HG02884 (cell line): Measurements from ENCODE around the gene GMCL2.
"Not testable (repeated sequence)": the region's sequence is repeated elsewhere in the genome, so short reads cannot be mapped to it uniquely, and the experiment has no call there.

Source experiments
- ATAC-seq: cut with Tn5 transposase; IDR thresholded peaks from one replicate; pipeline ENCODE4 v1.9.1; 2021; ENCODE audit warnings: mild to moderate bottlenecking, moderate library complexity; ENCODE audit not compliant: unreplicated experiment

GMCL2 gene, protein sequence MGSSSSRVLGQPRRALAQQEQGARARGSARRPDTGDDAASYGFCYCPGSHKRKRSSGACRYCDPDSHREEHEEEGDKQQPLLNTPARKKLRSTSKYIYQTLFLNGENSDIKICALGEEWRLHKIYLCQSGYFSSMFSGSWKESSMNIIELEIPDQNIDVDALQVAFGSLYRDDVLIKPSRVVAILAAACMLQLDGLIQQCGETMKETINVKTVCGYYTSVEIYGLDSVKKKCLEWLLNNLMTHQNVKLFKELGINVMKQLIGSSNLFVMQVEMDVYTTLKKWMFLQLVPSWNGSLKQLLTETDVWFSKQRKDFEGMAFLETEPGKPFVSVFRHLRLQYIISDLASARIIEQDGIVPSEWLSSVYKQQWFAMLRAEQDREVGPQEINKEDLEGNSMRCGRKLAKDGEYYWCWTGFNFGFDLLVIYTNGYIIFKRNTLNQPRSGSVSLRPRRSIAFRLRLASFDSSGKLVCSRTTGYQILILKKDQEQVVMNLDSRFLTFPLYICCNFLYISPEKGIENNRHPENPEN

DNA sequence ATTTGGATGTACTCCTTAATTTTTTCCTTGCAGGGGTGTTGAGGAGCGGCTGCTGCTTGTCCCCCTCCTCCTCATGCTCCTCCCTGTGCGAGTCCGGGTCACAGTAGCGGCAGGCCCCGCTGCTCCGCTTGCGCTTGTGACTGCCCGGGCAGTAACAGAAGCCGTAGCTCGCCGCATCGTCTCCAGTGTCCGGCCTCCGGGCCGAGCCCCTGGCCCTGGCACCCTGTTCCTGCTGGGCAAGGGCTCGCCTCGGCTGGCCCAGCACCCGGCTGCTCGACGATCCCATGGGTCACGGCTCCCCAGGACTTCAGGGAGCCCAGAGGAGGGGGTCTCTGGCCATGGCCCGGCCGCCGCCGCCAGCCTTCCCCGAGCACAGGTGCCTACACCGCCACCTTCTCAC is at the start of gene GMCL2:
Gene GMCL2, minus strand, starts transcription at position 358 of the 400 bp plus-strand sequence. Its CDS starts 72 bp downstream, at position 286.
- ATAC-seq = no peak

DNA sequence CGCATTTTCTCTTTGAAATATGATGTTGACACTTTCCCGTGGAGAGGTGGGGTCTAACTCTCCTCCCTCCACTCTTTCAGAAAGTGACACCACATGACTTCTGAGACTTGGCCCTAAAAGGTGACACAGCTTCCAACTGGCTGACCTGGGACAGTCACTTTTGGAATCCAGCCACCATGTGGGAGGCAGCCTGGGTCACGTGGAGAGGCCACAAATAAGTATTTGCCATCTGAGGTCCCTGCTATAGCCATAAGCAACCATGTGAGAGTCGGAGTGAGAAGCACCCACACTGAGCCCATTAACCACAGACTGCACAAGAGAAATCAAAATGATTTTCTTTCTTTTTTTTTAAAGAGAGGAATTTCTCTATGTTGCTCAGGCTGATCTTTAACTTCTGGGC is 49.5 kb upstream of the GMCL2 start:
- ATAC-seq = no peak

DNA sequence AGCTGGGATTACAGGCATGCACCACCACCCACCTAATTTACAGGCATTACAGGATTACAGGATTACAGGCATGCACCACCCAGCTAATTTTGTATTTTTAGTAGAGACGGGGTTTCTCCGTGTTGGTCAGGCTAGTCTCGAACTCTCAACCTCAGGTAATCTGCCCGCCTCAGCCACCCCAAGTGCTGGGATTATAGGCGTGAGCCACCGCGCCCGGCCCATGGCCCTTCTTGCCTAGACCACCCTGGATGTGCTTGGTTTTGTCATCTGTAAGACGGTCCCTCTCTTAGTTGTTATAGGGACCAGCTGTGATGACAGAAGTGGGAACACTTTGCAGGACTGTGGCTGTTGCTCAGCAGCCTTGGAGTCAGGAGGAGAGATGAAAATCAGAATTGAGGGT is 49.0 kb upstream of the GMCL2 start:
- ATAC-seq = no peak

DNA sequence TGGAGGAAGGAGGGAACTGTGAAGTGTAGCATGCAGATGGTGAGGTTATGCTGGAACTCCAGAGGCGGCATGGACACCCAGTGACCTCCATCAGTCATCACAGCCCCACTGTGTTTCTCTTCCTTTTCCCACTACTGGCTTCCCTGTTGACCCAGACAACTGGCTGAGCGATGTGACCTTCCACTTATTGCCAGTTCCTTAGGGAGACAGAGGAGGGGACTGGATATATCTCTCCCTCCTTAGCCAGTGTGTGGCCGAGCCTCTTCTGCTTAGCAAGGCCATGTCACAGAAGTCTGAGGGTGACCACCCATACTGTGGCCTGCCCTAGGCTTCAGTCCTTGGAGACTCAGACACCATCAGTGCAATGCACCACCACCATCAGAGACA is 48.4 kb upstream of the GMCL2 start:
- no peak for ATAC-seq

DNA sequence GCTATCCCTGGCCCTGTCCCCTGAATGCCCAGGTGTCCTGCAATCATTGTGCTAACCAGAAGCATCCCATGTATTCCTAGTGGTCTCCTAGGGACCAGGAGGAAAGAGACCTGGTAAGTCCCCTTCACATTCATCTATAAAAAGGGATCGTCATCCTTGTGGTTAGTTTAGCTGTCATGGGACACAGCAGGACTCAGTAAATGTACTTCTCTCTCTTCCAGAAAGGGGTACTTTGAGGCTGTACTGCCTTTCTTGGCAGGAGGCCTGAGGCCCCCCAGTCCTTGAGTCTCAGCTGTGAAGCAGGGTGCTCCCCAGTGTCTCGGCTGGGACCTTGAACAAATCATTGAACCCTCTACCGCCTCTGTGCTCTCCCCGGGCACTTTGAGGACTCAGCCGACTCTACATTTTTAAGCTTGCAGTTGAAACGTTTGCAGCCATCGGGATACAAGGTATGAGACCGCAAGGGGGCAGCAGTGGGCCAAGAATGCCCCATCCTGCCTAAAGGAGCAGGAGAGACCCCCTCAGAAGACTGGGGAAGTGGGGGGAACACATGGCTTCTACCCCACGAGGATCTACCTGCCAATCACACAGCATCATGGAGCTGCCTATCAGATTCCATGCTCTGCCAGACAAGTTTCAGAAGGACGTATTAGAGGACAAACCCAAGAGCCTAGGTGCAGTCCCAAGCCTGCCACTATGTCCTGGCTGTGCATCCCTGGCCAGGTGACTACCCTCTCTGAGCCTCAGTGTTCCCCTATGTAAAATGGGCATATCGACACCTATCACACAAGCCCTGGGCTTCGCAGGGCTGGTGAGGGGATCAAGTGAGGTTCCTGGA is 47.8 kb upstream of the GMCL2 start:
- ATAC-seq = no peak

DNA sequence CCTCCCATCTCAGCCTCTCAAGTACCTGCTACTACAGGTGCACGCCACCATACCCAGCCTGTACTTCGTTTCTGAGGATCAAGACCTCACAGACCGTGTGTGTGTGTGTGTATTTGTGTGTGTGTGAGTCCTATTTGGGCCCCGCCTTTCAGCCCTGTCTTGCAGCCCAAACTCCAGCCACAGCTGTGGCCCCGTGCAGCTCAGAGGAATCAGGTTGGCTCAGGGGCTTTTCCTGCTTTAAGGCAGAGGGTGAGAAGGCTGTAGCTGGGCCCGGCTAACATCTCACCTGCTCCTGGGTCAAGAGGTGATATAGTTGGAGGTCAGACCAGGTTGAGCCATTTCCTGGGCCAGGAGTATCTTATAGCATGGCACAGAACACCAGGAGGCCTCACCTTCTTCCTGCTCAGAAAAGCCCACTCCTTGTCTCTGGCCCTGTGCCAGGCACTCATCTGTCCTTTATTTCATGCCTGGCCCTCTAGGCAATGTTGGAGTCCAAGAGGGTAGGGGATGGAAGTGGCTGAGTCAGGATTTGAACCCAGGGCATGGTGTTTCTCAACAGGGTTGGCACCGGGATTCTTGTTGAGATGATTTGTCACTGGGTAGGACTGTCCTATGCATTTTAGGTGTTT is 47.1 kb upstream of the GMCL2 start:
- ATAC-seq = no peak

DNA sequence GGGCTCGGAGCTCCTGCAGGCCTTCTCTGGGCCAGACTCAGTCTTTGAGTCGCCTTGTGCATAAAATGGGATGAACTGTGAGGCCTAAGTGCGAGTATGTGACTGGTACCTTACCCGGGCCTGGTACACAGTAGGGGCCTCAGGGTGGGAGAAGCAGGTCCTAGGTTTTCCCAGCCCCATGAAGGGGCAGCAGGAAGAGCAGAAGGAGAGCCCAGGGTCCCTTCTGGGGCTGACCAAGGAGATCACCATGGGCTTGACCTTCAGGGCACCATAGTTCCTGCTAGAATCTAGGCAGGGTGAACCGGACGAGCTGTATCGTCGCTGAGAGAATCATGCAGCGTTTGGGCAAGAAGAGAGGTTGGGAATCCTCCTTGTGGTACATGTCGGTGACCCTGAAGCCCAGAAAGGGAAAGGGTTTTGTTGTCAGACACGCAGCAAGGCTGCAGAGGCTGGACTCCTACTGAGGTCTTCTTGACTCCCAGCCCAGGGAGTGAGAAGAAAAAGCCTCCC is 45.8 kb upstream of the GMCL2 start:
- no peak for ATAC-seq

DNA sequence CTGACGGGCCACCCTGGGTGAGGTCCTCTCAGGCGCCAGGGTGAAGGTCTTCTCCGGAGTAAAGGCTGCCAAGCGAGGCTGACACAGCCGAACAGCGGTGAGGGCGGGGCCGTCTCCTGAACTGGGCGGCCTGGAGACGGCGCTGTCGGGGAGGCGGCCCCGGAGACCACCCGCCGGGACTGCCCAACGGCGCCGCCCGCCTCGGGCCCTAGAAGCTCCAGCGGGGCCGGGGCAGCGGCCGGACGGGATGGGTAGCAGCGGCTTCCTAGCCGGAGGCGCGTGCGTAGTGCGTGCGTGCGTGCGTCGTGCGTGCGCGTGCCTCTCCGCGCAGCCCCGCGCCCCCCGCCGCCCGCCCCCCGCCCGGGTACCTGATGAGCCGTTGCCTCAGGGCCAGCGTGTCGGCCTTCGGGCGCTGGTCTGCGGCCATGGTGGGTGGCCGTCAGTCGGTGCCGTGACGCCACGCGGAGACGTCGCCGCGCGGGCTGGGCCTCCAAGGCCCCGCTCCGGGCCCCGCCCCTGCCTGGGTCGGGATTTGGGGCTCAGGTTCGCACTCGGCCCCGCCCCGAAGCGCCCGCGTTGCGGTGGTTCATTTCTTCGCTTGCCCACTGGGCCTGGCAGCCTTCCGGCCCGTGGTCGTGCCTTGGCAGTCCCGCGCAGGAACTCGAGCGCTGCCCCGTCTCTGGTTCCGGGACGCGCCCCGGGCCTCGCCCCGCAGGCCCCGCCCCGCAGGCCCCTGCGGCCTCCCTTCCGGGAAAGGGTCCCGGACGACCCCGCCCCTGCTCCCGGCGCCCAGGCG is 45.2 kb upstream of the GMCL2 start, which contains the start of gene PHYKPL:
Gene PHYKPL, minus strand, starts transcription at position 679 of the 796 bp plus-strand sequence. Its CDS starts 252 bp downstream, at position 427.
- ATAC-seq = peak; percentile 53

DNA sequence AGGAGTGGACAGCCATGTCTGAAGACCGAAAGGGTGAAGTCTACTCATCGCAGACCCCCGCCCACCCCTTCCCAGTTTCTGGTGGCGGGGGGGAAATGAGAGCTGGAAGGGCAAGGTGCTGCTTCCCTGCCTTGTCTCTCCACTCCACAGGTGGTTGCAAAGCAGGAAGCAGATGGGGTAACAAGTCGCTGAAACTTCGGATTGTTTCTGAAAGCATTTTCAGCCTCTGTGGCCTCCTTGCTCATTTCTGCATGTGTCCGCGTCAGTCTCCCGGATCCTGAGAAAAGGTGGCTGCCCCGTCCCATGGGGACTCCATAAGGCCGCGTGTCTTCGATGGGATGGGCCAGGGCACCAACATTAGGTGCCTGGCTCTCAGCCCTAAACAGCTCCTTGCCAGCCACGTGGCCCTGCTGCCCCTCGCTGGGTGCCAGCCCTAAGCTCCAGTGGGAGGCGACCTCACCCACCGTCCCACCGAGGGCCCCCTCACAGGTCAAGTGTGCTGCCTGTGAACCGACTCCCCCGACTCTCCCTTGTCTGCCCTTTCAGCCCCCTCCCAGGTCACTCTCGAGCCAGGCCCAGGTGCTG is 44.5 kb upstream of the GMCL2 start:
- ATAC-seq = no peak

DNA sequence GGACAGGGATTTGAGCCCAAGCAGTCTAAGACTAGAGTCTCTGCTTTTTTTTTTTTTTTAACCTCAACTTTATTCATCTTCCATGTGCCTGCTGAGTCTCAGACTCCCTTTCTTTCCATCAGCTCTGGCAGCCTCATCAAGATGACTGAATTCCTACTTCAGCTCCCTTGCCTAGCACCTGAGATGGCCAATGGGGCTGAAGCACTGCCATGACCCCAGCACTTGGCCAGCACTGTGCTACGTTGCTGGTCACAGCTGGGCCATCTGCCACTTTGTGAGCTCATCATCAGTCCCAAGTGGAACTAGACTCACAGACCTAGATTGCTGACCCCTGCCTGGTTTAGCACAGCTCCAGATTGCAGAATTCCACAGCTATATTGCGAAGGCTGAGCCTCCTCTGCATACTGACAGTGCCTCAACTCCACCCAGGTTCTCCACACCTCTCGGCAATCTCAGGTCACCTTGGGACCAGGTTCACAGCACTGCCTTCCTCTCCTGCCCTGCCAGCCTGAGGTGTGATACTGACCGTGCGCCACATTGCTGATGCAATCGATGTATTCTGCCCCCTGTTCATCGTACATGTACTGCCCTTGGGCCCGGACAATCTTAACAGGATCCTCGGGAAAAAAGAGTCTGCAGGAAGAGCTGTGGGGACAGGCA is 43.8 kb upstream of the GMCL2 start:
- no peak for ATAC-seq

DNA sequence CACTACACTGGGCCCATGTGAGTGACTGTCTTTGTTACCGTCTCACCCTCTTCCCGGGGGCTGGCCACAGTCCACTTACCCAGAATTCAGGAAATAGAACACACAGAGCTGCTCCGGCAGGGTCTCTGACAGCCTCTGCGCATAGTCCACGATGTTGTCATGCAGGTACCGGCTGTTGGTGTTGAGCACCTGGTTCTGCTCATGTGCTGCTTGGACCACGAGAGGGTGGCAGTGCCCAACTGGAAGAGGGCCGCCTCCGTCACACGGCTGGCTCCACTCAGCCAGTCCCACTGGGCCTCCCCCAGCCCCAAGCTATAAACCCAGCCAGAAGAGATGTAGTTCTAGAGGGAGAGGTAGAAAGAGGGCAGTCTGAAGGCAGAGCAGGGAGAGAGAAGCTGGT is 42.7 kb upstream of the GMCL2 start:
- ATAC-seq = no peak

DNA sequence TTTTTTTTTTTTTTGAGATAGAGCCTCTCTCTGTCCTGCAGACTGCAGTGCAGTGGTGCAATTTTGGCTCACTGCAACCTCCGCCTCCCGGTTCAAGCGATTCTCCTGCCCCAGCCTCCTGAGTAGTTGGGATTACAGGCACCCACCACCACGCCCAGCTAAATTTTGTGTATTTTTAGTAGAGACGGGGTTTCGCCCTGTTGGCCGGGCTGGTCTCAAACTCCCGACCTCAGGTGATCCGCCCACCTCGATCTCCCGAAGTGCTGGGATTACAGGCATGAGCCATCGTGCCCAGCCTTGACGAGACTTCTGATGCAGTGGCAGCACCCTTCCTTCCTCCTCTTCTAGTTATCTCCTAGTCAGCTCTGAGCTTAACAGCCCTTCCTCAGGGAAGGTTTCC is 41.9 kb upstream of the GMCL2 start:
- ATAC-seq = not testable (repeated sequence)

DNA sequence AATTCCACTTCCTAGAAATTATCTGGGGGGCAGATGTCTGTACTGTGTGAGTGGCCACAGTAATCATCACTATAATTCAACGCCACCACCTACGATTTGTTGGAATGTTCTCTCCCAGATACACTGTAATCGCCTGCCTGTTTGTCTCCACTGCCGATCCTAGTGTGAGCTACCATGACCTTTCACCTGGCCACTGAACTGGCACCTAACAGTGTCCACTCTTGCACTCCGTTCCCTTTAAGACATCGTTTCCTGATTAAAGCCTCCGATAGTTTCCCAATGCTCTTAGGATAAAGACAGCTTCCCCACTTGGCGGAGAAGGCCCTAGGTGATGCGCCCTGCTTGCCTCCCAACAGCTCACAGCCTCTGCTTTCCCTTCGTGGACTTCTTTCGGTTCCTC is 41.4 kb upstream of the GMCL2 start:
- no peak for ATAC-seq

DNA sequence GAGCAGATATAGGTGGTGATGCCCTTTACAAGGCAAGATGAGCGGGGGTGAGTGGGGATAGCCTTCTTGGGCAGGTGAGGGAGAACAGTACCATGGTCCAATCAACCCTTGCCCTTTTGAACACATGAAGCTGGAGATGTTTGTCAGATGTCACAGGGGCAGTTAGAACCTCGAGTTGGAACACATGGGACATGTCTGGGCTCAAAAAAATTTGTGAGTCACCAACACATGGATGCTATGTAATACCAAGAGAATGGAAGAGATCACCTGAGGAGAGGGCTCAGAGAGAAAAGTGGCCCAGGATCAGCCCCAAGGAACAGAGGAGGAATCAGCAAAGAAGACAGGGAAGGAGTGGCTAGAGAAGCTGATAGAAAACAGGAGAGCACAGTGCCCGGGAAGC is 40.8 kb upstream of the GMCL2 start:
- ATAC-seq = no peak

DNA sequence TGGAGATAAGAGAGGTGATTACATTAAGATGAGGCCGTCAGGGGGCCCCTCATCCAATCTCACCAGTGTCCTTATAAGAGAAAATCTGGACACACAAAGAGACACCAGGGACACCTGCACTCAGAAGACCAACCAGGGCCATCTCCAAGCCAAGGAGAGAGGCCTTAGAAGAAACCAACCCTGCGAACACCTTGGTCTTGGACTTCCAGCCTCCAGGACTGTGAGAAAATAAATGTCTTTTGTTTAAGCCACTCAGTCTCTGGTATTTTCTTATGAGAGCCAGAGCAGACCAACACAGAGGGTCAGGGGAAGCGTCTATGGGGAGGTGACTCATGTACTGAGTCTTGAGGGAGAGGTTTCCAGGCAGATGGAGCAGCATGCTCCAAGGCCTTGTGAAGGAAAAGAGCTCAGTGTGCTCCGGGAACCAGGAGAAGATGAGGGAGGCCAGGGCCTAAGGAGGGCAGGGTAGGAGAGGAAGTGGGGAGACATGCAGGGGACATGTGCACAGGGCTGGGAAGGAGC is 40.0 kb upstream of the GMCL2 start:
- no peak for ATAC-seq

DNA sequence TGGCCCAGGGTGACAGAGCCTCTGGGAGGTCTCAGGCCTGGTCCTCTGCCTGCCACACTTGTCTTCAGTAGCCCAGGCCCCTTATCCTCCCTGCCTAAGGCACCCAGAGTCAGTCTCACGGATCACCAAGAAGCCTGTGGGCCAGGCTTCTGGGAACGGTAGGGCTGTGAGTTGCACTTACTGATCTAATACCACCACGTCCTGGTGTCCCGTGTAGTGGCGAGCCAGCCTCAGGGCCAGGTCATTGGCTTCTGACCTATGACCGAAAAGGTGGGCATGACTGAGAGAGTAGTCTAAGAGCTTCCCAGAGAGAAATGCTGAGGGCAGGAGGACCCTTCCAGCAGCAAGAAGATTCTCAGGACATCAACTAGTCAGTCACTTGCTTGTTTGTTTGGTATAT is 38.0 kb upstream of the GMCL2 start:
- ATAC-seq = no peak

DNA sequence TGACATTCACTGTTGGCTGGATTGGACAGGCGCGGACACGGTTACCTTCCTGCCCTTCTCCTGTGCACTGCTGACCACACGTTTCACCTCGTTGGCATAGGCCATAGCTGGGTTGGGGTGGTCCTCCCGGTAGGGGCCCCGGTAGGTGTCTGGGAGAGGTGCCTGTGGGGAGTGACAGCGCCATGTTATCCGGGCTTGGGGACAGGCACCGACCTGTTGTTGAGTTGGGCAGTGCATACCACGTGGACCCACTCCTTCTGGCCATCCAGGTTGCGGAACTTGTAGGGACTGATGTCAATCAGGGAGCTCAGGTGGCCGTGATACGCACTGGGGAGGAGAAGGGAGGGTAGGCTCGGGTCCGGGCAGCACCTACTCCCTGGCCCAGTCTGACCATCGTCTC is 37.2 kb upstream of the GMCL2 start:
- ATAC-seq = no peak

DNA sequence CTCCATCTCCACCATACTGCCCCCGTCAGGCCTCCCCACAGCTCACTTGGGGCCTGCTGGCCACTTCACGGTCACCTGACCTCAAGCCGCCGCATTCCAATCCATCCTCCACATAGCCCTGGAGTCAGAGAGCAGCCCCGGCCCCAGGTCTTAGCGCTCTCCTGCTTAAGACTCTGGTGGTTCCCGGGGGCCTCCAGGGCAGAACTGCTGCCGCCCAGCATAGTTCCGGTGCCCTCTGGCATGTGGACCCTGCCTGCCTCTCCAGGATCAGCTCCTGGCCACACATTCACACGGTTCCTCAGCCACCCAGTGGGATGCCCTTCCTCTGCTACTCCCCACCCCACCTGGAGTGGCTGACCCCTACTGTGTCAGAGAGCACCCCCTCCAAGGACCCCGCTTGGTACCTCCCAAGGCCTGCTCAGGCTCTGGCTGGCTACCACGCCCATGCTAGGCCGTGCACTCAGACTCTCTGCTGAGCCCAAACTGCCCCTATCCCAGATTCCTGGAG is 36.7 kb upstream of the GMCL2 start:
- no peak for ATAC-seq

DNA sequence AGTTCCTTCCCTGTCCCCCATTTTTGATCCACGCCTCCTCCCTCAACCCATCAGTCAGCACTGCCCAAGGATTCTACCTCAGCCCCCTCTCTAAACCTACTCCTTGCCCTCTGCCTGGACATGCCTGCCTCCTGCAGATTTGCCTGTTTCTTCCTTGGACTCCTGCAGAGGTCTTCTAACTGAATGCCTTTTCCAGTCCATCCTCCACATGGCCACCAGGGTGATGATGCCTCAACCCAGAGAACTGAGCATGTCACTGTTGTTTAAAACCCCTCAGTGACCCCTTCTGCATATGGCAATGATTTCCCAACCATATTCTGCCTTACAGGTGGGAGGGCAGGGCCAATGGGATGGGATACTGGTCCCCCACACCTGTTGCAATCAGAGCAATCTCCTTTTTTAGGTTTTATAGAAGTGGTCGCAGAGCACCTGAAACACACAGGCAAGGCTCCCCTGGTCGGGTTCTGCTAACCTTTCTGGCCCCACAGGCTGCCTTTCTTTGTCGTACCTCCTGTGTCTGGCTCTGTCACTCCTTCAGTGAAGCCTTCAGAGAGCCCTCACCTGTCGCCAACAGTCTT is 36.1 kb upstream of the GMCL2 start:
- no peak for ATAC-seq
